ENCODE results near the gene PCSK1. TPM values are rescaled to one million over a fixed set of nuclear protein-coding genes. Genes with fewer than 3 reads are reported as not detected.
"Not testable (repeated sequence)": the region's sequence is repeated elsewhere in the genome, so short reads cannot be mapped to it uniquely, and the experiment has no call there.

Gene PCSK1
- total RNA-seq, 4 donors from 2014 or later, result 0.65 to 1.4 (median 1.2) TPM; not detected in 1

- H3K4me3 ChIP-seq (ENCODE audit: low read depth, poor library complexity, severe bottlenecking), result no peak overlapping the region
- intact Hi-C loops (cut with DNase I; ENCODE audit: low total_unique reads), result no loop called here
- DNase-seq (ENCODE audit: low spot score in 2 of 2), result no peak
- no peak for TF ChIP-seq POLR2A (IDR thresholded peaks at IDR 0.05)
- TF ChIP-seq CTCF (IDR thresholded peaks at IDR 0.05), result no peak
These were observed 25.6 kb downstream of the PCSK1 start for GRCh38 chr5:96407436-96407835.

- H3K4me3 ChIP-seq (ENCODE audit: low read depth, poor library complexity, severe bottlenecking), result no peak overlapping the region
- TF ChIP-seq CTCF (IDR thresholded peaks at IDR 0.05) (no peak), POLR2A (IDR thresholded peaks at IDR 0.05) (no peak)
- intact Hi-C loops (cut with DNase I; ENCODE audit: low total_unique reads), result no loop called here
- 76 to 93% methylated on average over 3 of the region's 3 CpGs for WGBS, 2 donors
- DNase-seq (ENCODE audit: low spot score in 2 of 2), result no peak
These were observed 28.7 kb downstream of the PCSK1 start for GRCh38 chr5:96404191-96404867.

GRCh38 chr5:96402500-96402899 lies 30.5 kb downstream of the PCSK1 start:
- no peak for TF ChIP-seq CTCF (IDR thresholded peaks at IDR 0.05)
- TF ChIP-seq POLR2A (IDR thresholded peaks at IDR 0.05), result no peak
- no peak for DNase-seq (ENCODE audit: low spot score in 2 of 2)
- H3K4me3 ChIP-seq (ENCODE audit: low read depth, poor library complexity, severe bottlenecking), result no peak overlapping the region
- intact Hi-C loops (cut with DNase I; ENCODE audit: low total_unique reads), result no loop called here
- WGBS, 2 donors, result 80 to 93% methylated on average over 5 to 6 of the region's 6 CpGs

GRCh38 chr5:96396878-96397277 lies 36.2 kb downstream of the PCSK1 start:
- DNase-seq (ENCODE audit: low spot score in 2 of 2), result no peak
- intact Hi-C loops (cut with DNase I; ENCODE audit: low total_unique reads), result no loop called here
- H3K4me3 ChIP-seq (ENCODE audit: low read depth, poor library complexity, severe bottlenecking), result no peak overlapping the region
- no peak for TF ChIP-seq CTCF (IDR thresholded peaks at IDR 0.05)
- no peak for TF ChIP-seq POLR2A (IDR thresholded peaks at IDR 0.05)
- 86 to 88% methylated on average over 1 of the region's 1 CpG for WGBS, 2 donors

GRCh38 chr5:96395295-96395694 lies 37.8 kb downstream of the PCSK1 start:
- DNase-seq (ENCODE audit: low spot score in 2 of 2); intact Hi-C loops (cut with DNase I; ENCODE audit: low total_unique reads); H3K4me3 ChIP-seq (ENCODE audit: low read depth, poor library complexity, severe bottlenecking): not testable (repeated sequence)

GRCh38 chr5:96391921-96392320 lies 41.1 kb downstream of the PCSK1 start:
- TF ChIP-seq CTCF (IDR thresholded peaks at IDR 0.05), result no peak
- no peak for TF ChIP-seq POLR2A (IDR thresholded peaks at IDR 0.05)
- no peak for DNase-seq (ENCODE audit: low spot score in 2 of 2)
- 81 to 94% methylated on average over 2 of the region's 2 CpGs for WGBS, 2 donors
- no peak overlapping the region for H3K4me3 ChIP-seq (ENCODE audit: low read depth, poor library complexity, severe bottlenecking)
- intact Hi-C loops (cut with DNase I; ENCODE audit: low total_unique reads), result no loop called here
